NT2/D1 (cell line): ENCODE measurements around the gene RNF135.
"Not testable (repeated sequence)": the region's sequence is repeated elsewhere in the genome, so short reads cannot be mapped to it uniquely, and the experiment has no call there.

Experiments used
- DNase-seq: peaks from one replicate; pipeline ENCODE4 v3.0.0-alpha.2; 2011; ENCODE audit warnings: low read depth, low spot score
- H3K27me3 ChIP-seq: 2 replicates; pipeline ENCODE4 v1.6.0; 2011; ENCODE audit warnings: mild to moderate bottlenecking; ENCODE audit not compliant: insufficient read length, insufficient read depth
- H3K36me3 ChIP-seq: 2 replicates; pipeline ENCODE4 v1.6.1; 2011; ENCODE audit warnings: mild to moderate bottlenecking, low read length, mixed read lengths; ENCODE audit not compliant: insufficient read depth, insufficient read length
- H3K4me1 ChIP-seq: 2 replicates; pipeline ENCODE4 v1.5.1; 2011; ENCODE audit not compliant: insufficient read depth, insufficient read length
- H3K4me3 ChIP-seq: 2 replicates; pipeline ENCODE4 v1.5.1; 2011; ENCODE audit warnings: low read depth; ENCODE audit not compliant: insufficient read length
- H3K9ac ChIP-seq: 2 replicates; pipeline ENCODE4 v1.6.0; 2011; ENCODE audit warnings: low read depth; ENCODE audit not compliant: insufficient read length
- H3K9me3 ChIP-seq: 2 replicates; pipeline ENCODE4 v1.5.1; 2011; ENCODE audit warnings: mild to moderate bottlenecking, low read length; ENCODE audit not compliant: insufficient read depth
- SUZ12 ChIP-seq: IDR thresholded peaks from 2 replicates; pipeline ENCODE4 v1.6.1; 2011; ENCODE audit not compliant: insufficient read length, insufficient read depth; ENCODE audit errors: extremely low read depth
- YY1 ChIP-seq: IDR thresholded peaks from 2 replicates; pipeline ENCODE4 v1.6.1; 2011; ENCODE audit not compliant: insufficient read length, insufficient read depth
- ZNF274 ChIP-seq: IDR thresholded peaks from 2 replicates; pipeline ENCODE4 v1.6.1; 2011; ENCODE audit warnings: mild to moderate bottlenecking, low read depth, low read length

RNF135 gene

DNA sequence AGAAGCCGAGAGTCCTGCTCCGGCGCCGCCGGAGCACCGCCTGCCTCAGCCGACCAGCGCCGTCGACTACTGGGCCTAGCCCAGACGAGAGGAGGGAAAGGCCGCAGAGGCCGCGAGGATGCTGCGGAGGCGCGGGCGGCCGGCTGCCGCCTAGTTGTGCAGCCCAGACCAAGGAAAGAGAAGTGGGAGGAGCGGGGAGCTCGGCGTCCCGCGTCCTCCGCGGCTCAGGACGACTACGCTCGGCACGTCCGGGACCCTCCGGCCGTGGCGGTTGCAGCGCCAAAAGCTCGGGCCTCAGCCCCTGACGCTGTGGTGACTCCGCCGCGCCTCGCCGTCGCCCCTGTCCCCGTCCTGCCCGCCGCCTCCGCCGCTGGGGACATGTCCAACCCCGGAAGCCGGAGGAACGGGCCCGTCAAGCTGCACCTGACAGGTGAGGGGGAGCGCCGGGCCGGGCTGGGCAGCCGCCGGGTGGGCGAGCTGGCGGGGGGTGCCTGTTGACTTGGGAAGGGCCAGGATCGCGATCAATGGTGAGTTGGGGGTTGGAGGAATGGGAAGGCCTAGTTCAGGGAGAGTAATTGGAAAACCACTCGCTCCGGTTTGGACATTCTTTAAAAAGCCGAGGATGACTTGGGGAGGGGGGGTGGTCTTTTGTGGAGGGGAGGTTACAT is 37.7 kb downstream of the RNF135 start:
- H3K27me3 ChIP-seq: peaks cover 27% of the 10 kb centered on the region
- DNase-seq: peak; percentile 52
- no peaks in the 10 kb centered on the region for H3K9me3 ChIP-seq
- no peaks in the 10 kb centered on the region for H3K4me1 ChIP-seq
- peak overlapping the region; percentile 47 for H3K4me3 ChIP-seq
- no peaks in the 10 kb centered on the region for H3K36me3 ChIP-seq
- TF ChIP-seq ZNF274 (no peak), YY1 (no peak), SUZ12 (no peak)
- H3K9ac ChIP-seq: peak overlapping the region; percentile 64

DNA sequence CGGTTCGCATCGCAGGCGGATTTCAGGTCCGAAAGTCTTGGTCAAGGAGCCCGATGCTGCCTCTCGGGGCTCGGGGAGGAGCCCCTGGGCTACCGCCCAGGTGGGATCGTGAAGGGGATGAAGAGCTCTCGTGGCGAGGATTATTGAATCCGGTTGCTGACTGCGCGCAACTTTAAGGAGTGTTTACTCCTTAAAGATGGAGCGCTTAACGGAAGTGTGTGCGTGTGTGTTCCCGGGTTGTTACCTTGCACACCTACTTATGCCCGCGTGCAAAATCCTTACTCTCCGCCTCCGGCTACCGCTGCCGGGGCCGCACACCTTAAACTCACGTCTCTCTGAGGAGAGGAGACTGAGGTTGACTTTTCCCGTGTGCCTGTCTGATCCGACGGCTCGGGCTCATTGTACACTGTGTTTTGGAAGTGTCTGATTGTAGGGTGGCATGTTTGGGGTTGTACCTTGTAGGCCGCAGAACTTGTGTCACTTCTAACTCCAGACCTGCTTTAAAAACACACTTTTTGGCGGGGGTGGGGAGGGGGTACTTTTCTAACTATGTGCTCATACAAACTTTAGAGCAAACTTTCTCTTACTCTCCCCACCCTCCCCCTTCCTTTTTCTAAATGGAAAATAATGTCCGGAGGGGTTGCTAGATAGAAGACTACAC is 38.3 kb downstream of the RNF135 start:
- not testable (repeated sequence) for H3K9me3 ChIP-seq, H3K4me1 ChIP-seq, H3K36me3 ChIP-seq, DNase-seq
- Histone ChIP-seq H3K27me3 (peaks cover 27% of the 10 kb centered on the region), H3K9ac (peak overlapping the region; percentile 61), H3K4me3 (peak overlapping the region; percentile 47)

- H3K9ac ChIP-seq, H3K36me3 ChIP-seq, DNase-seq, H3K9me3 ChIP-seq, H3K4me3 ChIP-seq, H3K4me1 ChIP-seq: not testable (repeated sequence)
- H3K27me3 ChIP-seq: peaks cover 27% of the 10 kb centered on the region
Observed at GRCh38 chr17:31010014-31010413, 39.2 kb downstream of the RNF135 start.

DNA sequence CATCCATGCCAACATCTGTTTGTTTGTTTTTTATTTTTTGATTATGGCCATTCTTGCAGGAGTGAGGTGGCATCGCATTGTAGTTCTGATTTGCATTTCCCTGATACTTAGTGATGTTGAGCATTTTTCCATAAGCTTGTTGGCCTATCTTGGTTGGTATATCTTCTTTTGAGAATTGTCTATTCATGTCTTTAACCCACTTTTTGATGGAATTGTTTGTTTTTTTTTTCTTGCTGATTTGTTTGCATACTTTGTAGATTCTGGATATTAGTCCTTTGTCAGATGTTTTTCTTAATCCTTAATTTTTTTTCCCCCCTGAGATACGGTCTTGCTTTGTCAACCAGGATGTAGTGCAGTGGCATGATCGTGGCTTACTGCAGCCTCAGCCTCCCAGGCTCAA is 43.0 kb downstream of the RNF135 start:
- DNase-seq: no peak
- Histone ChIP-seq H3K4me1 (no peaks in the 10 kb centered on the region), H3K27me3 (peaks cover 10% of the 10 kb centered on the region), H3K4me3 (no peak overlapping the region), H3K9me3 (no peaks in the 10 kb centered on the region), H3K36me3 (no peaks in the 10 kb centered on the region), H3K9ac (no peak overlapping the region)
- no peak for TF ChIP-seq ZNF274
- TF ChIP-seq YY1: no peak
- TF ChIP-seq SUZ12: no peak

- no peak for TF ChIP-seq YY1
- TF ChIP-seq ZNF274: no peak
- no peak for TF ChIP-seq SUZ12
- Histone ChIP-seq H3K9me3 (no peaks in the 10 kb centered on the region), H3K4me3 (no peak overlapping the region), H3K4me1 (no peaks in the 10 kb centered on the region), H3K9ac (no peak overlapping the region), H3K27me3 (no peaks in the 10 kb centered on the region), H3K36me3 (no peaks in the 10 kb centered on the region)
- no peak for DNase-seq
Observed at GRCh38 chr17:31015639-31016038, 44.8 kb downstream of the RNF135 start.

GRCh38 chr17:31019004-31019403 is 48.2 kb downstream of the RNF135 start:
- Histone ChIP-seq H3K9ac (no peak overlapping the region), H3K27me3 (no peaks in the 10 kb centered on the region), H3K4me3 (no peak overlapping the region), H3K4me1 (no peaks in the 10 kb centered on the region), H3K9me3 (no peaks in the 10 kb centered on the region), H3K36me3 (no peaks in the 10 kb centered on the region)
- DNase-seq: no peak
- no peak for TF ChIP-seq YY1

DNA sequence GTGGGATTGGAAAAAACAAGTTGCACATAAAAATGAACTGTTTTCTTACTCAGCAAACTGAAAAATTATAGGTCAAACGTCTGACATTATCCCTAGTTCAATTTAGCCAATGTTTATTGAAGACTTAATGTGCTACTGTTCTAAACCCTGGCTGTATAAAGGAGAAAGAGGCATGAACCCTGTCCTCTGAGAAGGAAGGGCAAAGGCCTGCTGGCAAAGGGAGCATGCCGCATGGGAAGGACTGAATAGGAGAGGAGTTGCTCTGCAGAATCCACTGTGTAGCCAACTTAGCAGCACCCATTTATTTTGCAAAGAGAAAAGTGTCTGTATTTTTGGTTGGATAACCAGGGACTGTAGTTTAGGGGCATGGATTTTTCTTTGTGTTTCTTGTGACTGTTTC is 52.3 kb downstream of the RNF135 start:
- DNase-seq, H3K4me1 ChIP-seq, H3K9me3 ChIP-seq, H3K9ac ChIP-seq, H3K36me3 ChIP-seq, H3K27me3 ChIP-seq, H3K4me3 ChIP-seq: not testable (repeated sequence)

DNA sequence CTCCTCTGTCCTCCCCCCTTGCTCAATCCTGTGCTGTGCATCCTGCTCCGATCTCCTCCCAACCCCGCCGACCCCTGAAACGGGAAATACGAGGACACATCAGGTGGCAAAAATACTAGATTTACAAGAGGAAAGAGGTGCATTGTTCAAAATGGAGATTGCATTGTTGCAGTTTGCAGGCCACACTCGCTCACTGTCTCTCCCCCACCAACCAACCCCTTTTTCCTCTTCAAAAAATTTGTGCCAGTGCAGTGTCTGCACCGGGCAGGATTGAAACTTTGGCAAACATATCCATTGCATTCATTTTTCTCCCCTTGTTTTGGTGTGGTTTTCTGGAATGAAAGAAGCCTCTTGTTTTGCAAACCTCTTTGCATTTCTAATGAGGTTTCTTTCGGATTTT is 61.0 kb downstream of the RNF135 start:
- H3K27me3 ChIP-seq: no peaks in the 10 kb centered on the region

DNA sequence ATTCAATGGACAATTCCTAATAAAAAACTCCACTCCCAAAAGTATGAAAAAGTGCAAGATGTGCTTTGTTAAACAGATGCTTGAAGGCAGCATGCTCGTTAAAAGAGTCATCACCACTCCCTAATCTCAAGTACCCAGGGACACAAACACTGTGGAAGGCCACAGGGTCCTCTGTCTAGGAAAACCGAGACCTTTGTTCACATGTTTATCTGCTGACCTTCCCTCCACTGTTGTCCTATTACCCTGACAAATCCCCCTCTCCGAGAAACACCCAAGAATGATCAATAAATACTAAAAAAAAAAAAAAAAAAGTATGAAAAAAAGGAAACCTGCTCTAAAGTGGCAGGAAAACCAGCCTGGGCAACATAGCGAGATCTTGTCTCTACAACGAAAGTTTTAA is 64.8 kb downstream of the RNF135 start:
- not testable (repeated sequence) for H3K9me3 ChIP-seq, H3K36me3 ChIP-seq, H3K9ac ChIP-seq, H3K4me1 ChIP-seq, DNase-seq, H3K27me3 ChIP-seq, H3K4me3 ChIP-seq

More for the DNA sequence above, 61.0 kb downstream of the RNF135 start:
- Histone ChIP-seq H3K9ac (no peak overlapping the region), H3K9me3 (no peaks in the 10 kb centered on the region), H3K4me3 (no peak overlapping the region), H3K4me1 (no peaks in the 10 kb centered on the region), H3K36me3 (no peaks in the 10 kb centered on the region)
- TF ChIP-seq ZNF274 (no peak), YY1 (no peak), SUZ12 (no peak)
- no peak for DNase-seq

DNA sequence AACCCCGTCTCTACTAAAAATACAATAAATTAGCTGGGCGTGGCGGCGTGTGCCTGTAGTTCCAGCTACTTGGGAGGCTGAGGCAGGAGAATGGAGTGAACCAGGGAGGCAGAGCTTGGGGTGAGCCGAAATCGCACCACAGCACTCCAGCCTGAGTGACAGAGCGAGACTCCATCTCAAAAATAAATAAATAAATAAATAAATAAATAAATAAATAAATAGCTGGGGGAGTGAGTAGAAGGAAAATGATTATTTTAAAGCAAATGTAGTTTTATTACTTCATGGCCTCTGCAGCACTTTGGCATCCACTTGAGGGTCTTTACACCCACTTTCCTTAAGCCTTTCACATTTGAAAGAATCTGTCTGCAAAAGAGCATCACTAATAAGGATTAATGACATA is 70.0 kb downstream of the RNF135 start:
- not testable (repeated sequence) for H3K9ac ChIP-seq, H3K4me3 ChIP-seq, H3K36me3 ChIP-seq, H3K9me3 ChIP-seq, H3K4me1 ChIP-seq, DNase-seq, H3K27me3 ChIP-seq

DNA sequence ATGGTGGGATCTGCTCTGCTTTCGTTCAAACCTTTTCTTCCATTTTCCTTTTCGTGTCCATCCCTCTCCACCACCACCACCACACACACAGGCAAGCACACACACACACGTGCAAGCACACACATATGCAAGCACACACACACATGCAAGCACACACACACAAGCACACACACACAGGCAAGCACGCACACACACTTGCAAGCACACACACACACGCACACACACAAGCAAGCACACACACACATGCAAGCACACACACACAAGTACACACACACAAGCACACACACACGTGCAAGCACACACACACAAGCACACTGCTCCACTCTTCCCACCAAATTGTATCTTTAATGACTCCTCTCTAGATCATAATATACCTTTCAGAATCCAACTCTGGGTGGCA is 71.5 kb downstream of the RNF135 start:
- H3K36me3 ChIP-seq: not testable (repeated sequence)

More for the DNA sequence above, 71.5 kb downstream of the RNF135 start:
- not testable (repeated sequence) for H3K9ac ChIP-seq, H3K4me3 ChIP-seq, H3K27me3 ChIP-seq, DNase-seq, H3K9me3 ChIP-seq, H3K4me1 ChIP-seq
